Neuronal stem cell (in vitro differentiated cells): ENCODE results near the gene TOPAZ1.

Experiments used
- DNase-seq: peaks from one replicate; pipeline ENCODE4 v3.0.0-alpha.2; 2013; ENCODE audit warnings: low spot score
- H2AFZ ChIP-seq: one replicate; pipeline ENCODE4 v1.6.1; 2013; ENCODE audit warnings: mild to moderate bottlenecking, low read length, inconsistent platforms
- H2AK5ac ChIP-seq: 2 replicates; pipeline ENCODE4 v1.6.1; 2013; ENCODE audit warnings: low read depth, mild to moderate bottlenecking, inconsistent platforms, low read length, moderate library complexity, mixed read lengths
- H2BK120ac ChIP-seq: 2 replicates; pipeline ENCODE4 v1.6.1; 2013; ENCODE audit warnings: low read depth, mild to moderate bottlenecking, inconsistent platforms, low read length, moderate library complexity, mixed read lengths
- H2BK12ac ChIP-seq: one replicate; pipeline ENCODE4 v1.6.1; 2013; ENCODE audit warnings: low read length, inconsistent platforms
- H2BK15ac ChIP-seq: 2 replicates; pipeline ENCODE4 v1.6.1; 2013; ENCODE audit warnings: mild to moderate bottlenecking, low read length, inconsistent platforms, mixed read lengths
- H2BK5ac ChIP-seq: one replicate; pipeline ENCODE4 v1.6.1; 2013; ENCODE audit warnings: inconsistent platforms, mild to moderate bottlenecking, low read length, moderate library complexity
- H3K14ac ChIP-seq: one replicate; pipeline ENCODE4 v1.6.1; 2013; ENCODE audit warnings: low read length, inconsistent platforms
- H3K18ac ChIP-seq: 2 replicates; pipeline ENCODE4 v1.6.1; 2013; ENCODE audit warnings: low read length, inconsistent platforms
- H3K23ac ChIP-seq: 2 replicates; pipeline ENCODE4 v1.6.1; 2013; ENCODE audit warnings: low read depth, mild to moderate bottlenecking, mixed read lengths, low read length, inconsistent platforms; ENCODE audit not compliant: poor library complexity
- H3K27ac ChIP-seq: replicated peaks from 3 replicates; pipeline ENCODE4 v1.5.1; 2013; ENCODE audit warnings: low read length, inconsistent platforms
- H3K27me3 ChIP-seq, 3 experiments: 2 replicates each; pipeline ENCODE4 v1.6.1; 2013; ENCODE audit warnings: low read length in 3 of 3, mild to moderate bottlenecking in 2 of 3, inconsistent platforms in 1 of 3, low read depth in 1 of 3, mixed read lengths in 1 of 3, moderate library complexity in 1 of 3; ENCODE audit not compliant: control insufficient read depth in 3 of 3, insufficient read depth in 3 of 3
- H3K36me3 ChIP-seq, 2 donors: replicated peaks in 1 of 2; 2 replicates each; pipeline ENCODE4 v1.6.1; 2013; ENCODE audit warnings: low read length in 2 of 2; ENCODE audit not compliant: control insufficient read depth in 2 of 2, insufficient read depth in 2 of 2
- H3K4ac ChIP-seq: 2 replicates; pipeline ENCODE4 v1.6.1; 2013; ENCODE audit warnings: inconsistent platforms, mild to moderate bottlenecking, low read length, moderate library complexity
- H3K4me1 ChIP-seq, 2 donors: 1 replicate in 1 of 2; 2 replicates in 1 of 2; pipeline ENCODE4 v1.6.1; 2013; ENCODE audit warnings: low read length in 2 of 2, low read depth in 1 of 2; ENCODE audit not compliant: control insufficient read depth in 2 of 2, insufficient read depth in 1 of 2
- H3K4me2 ChIP-seq: one replicate; pipeline ENCODE4 v1.6.1; 2013; ENCODE audit warnings: mild to moderate bottlenecking, low read length, inconsistent platforms; ENCODE audit not compliant: insufficient read depth, poor library complexity, severe bottlenecking
- H3K4me3 ChIP-seq, 2 donors: 2 replicates each; pipeline ENCODE4 v1.5.1; 2013; ENCODE audit warnings: low read length in 2 of 2, mild to moderate bottlenecking in 2 of 2, inconsistent platforms in 1 of 2, moderate library complexity in 1 of 2
- H3K79me1 ChIP-seq: one replicate; pipeline ENCODE4 v1.6.1; 2013; ENCODE audit warnings: low read depth, mild to moderate bottlenecking, inconsistent platforms, low read length, moderate library complexity
- H3K9ac ChIP-seq: one replicate; pipeline ENCODE4 v1.6.1; 2013; ENCODE audit warnings: mild to moderate bottlenecking, low read depth, low read length, inconsistent platforms; ENCODE audit not compliant: poor library complexity
- H3K9me3 ChIP-seq, 2 donors: replicated peaks in 1 of 2; 2 replicates each; pipeline versions ENCODE3 to v1.6.1; 2013; ENCODE audit warnings: low read length in 2 of 2, mild to moderate bottlenecking in 2 of 2, inconsistent platforms in 1 of 2, low read depth in 1 of 2, mixed read lengths in 1 of 2, moderate library complexity in 1 of 2; ENCODE audit not compliant: control insufficient read depth in 2 of 2, insufficient read depth in 1 of 2
- H4K8ac ChIP-seq: one replicate; pipeline ENCODE4 v1.6.1; 2013; ENCODE audit warnings: low read depth, mild to moderate bottlenecking, inconsistent platforms, low read length, moderate library complexity
- H4K91ac ChIP-seq: one replicate; pipeline ENCODE4 v1.6.1; 2013; ENCODE audit warnings: low read length, low read depth, mild to moderate bottlenecking, inconsistent platforms; ENCODE audit not compliant: poor library complexity
- WGBS, 2 donors: extraction: QIAGEN DNeasy Blood & Tissue Kit; methylation state at CpG; one replicate each; pipeline ENCODE4 v1.1.7; 2013; ENCODE audit warnings: missing lambda C conversion rate in 2 of 2, mixed read lengths in 1 of 2; ENCODE audit not compliant: insufficient read length in 2 of 2, insufficient replicate concordance in 1 of 2; ENCODE audit errors: extremely low coverage in 2 of 2; 5-methylcytosine and 5-hydroxymethylcytosine counted together

The TOPAZ1 gene

GRCh38 chr3:44259404-44259803 is 17.7 kb downstream of the TOPAZ1 start:
- Histone ChIP-seq H4K8ac (no peak overlapping the region), H3K18ac (no peak overlapping the region), H3K27ac (no peak overlapping the region), H3K9me3 (peaks cover 0 to 2% of the 10 kb centered on the region in 2 donors), H3K9ac (no peak overlapping the region), H3K4me3 (no peak overlapping the region), H3K27me3 (peaks cover 0 to 3% (median 0%) of the 10 kb centered on the region in 3 experiments), H3K79me1 (no peaks in the 10 kb centered on the region), H2BK5ac (no peak overlapping the region), H2BK120ac (no peak overlapping the region), H4K91ac (no peak overlapping the region), H3K4me2 (no peak overlapping the region), H3K36me3 (no peaks in the 10 kb centered on the region), H3K23ac (no peak overlapping the region), H3K4me1 (no peaks in the 10 kb centered on the region), H3K4ac (no peak overlapping the region), H2BK15ac (no peak overlapping the region), H2AFZ (no peak overlapping the region), H3K14ac (no peak overlapping the region), H2BK12ac (no peak overlapping the region), H2AK5ac (no peak overlapping the region)
- DNase-seq: no peak
- WGBS, 2 donors: no CpG with 5 or more reads among the region's 1 CpG

GRCh38 chr3:44264146-44264545 is 22.5 kb downstream of the TOPAZ1 start:
- Histone ChIP-seq H3K4ac (no peak overlapping the region), H2BK120ac (no peak overlapping the region), H3K18ac (no peak overlapping the region), H3K36me3 (no peaks in the 10 kb centered on the region), H3K9ac (no peak overlapping the region), H3K27ac (no peak overlapping the region), H3K14ac (no peak overlapping the region), H2BK5ac (no peak overlapping the region), H3K4me3 (no peak overlapping the region), H4K8ac (no peak overlapping the region), H2BK12ac (no peak overlapping the region), H3K79me1 (no peaks in the 10 kb centered on the region), H4K91ac (no peak overlapping the region), H3K4me2 (no peak overlapping the region), H3K4me1 (no peaks in the 10 kb centered on the region), H2AK5ac (no peak overlapping the region), H2BK15ac (no peak overlapping the region), H3K27me3 (no peaks in the 10 kb centered on the region), H3K9me3 (peaks cover 0 to 2% of the 10 kb centered on the region in 2 donors), H2AFZ (no peak overlapping the region), H3K23ac (no peak overlapping the region)
- no CpG with 5 or more reads among the region's 1 CpG for WGBS, 2 donors
- no peak for DNase-seq

GRCh38 chr3:44265815-44266214 is 24.1 kb downstream of the TOPAZ1 start:
- Histone ChIP-seq H3K4ac (no peak overlapping the region), H2BK120ac (no peak overlapping the region), H2BK12ac (no peak overlapping the region), H2AK5ac (no peak overlapping the region), H3K79me1 (no peaks in the 10 kb centered on the region), H3K27ac (no peak overlapping the region), H3K4me3 (no peak overlapping the region), H3K9ac (no peak overlapping the region), H2AFZ (no peak overlapping the region), H3K36me3 (no peaks in the 10 kb centered on the region), H3K4me2 (no peak overlapping the region), H4K91ac (no peak overlapping the region), H3K18ac (no peak overlapping the region), H3K4me1 (no peaks in the 10 kb centered on the region), H2BK15ac (no peak overlapping the region), H2BK5ac (no peak overlapping the region), H4K8ac (no peak overlapping the region), H3K27me3 (no peaks in the 10 kb centered on the region), H3K14ac (no peak overlapping the region), H3K9me3 (peaks cover 0 to 2% of the 10 kb centered on the region in 2 donors), H3K23ac (no peak overlapping the region)
- no CpG with 5 or more reads among the region's 3 CpGs for WGBS, 2 donors
- DNase-seq: no peak

- Histone ChIP-seq H3K4me3 (no peak overlapping the region), H3K36me3 (no peaks in the 10 kb centered on the region), H3K27ac (no peak overlapping the region), H3K14ac (no peak overlapping the region), H3K9me3 (no peaks in the 10 kb centered on the region), H3K27me3 (no peaks in the 10 kb centered on the region), H2BK15ac (no peak overlapping the region), H3K4me1 (no peaks in the 10 kb centered on the region), H3K9ac (no peak overlapping the region), H2AFZ (no peak overlapping the region), H3K23ac (no peak overlapping the region), H3K79me1 (no peaks in the 10 kb centered on the region), H3K18ac (no peak overlapping the region), H3K4ac (no peak overlapping the region), H4K91ac (no peak overlapping the region), H4K8ac (no peak overlapping the region), H2BK120ac (no peak overlapping the region), H2BK5ac (no peak overlapping the region), H2AK5ac (no peak overlapping the region), H3K4me2 (no peak overlapping the region), H2BK12ac (no peak overlapping the region)
- DNase-seq: no peak
- WGBS, 2 donors: no CpG with 5 or more reads among the region's 2 CpGs
Measured at GRCh38 chr3:44272191-44272590, 30.5 kb downstream of the TOPAZ1 start.
